ENCODE measurements around the gene GMEB2. TPM values are rescaled to one million over a fixed set of nuclear protein-coding genes. Genes with fewer than 3 reads are reported as not detected.
A peak's percentile ranks its signal among the peaks of the same experiment; 100 is the strongest.
"Not testable (repeated sequence)": the region's sequence is repeated elsewhere in the genome, so short reads cannot be mapped to it uniquely, and the experiment has no call there.

The GMEB2 gene
- total RNA-seq, 1 donor from 2014 or later = 8.0 TPM

DNA sequence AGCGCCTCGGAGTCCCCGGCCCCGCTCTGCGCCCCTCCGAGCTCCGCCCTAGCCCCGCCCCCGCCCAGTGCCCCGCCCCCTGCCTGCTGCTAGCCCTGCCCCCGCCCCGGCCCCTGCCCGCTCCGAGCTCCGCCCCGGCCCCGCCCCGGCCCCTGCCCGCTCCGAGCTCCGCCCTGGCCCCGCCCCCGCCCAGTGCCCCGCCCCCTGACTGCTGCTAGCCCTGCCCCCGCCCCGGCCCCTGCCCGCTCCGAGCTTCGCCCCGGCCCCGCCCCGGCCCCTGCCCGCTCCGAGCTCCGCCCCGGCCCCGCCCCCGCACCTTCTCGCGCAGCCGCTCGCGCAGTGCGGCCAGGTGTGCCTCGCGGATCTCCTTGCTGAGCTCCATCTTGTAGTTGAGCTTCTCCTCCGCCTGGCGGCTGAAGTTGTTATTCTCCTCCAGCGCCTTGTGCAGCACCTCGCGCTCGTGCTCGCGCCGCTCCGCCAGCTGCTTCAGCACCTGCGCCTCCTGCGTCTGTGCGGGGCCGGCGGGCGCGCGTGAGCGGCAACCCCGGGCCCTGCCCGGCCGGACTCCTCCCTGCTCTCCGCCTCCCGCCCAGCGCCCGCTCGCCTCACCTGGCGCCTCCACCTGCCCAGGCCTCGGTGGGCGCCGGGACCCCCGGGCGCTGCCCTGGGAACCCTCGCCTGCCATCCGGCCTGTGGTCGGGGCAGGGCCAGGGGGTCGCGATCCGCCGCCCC, 15.1 kb upstream of the GMEB2 start:
- Histone ChIP-seq H3K36me3 (no peaks in the 10 kb centered on the region), H4K20me1 (ENCODE audit: low read depth) (peaks cover 2% of the 10 kb centered on the region), H3K9me3 (ENCODE audit: low read depth) (no peaks in the 10 kb centered on the region), H3K27me3 (peaks cover 17% of the 10 kb centered on the region), H3K4me2 (peak overlapping the region; percentile 96), H3F3A (ENCODE audit: low read depth) (peaks cover 18% of the 10 kb centered on the region), H3K9ac (no peak overlapping the region), H3K79me2 (ENCODE audit: low read depth) (no peaks in the 10 kb centered on the region), H3K27ac (no peak overlapping the region), H2AFZ (replicated peaks) (no peak overlapping the region), H3K4me1 (peaks cover 9% of the 10 kb centered on the region), H3K4me3 (peak overlapping the region; percentile 71)
- no peaks in the 10 kb centered on the region for H3K36me3 Mint-ChIP-seq
- TF ChIP-seq, protein P1, sequence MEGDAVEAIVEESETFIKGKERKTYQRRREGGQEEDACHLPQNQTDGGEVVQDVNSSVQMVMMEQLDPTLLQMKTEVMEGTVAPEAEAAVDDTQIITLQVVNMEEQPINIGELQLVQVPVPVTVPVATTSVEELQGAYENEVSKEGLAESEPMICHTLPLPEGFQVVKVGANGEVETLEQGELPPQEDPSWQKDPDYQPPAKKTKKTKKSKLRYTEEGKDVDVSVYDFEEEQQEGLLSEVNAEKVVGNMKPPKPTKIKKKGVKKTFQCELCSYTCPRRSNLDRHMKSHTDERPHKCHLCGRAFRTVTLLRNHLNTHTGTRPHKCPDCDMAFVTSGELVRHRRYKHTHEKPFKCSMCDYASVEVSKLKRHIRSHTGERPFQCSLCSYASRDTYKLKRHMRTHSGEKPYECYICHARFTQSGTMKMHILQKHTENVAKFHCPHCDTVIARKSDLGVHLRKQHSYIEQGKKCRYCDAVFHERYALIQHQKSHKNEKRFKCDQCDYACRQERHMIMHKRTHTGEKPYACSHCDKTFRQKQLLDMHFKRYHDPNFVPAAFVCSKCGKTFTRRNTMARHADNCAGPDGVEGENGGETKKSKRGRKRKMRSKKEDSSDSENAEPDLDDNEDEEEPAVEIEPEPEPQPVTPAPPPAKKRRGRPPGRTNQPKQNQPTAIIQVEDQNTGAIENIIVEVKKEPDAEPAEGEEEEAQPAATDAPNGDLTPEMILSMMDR (IDR thresholded peaks at IDR 0.05) = peak; percentile 55
- no peak for TF ChIP-seq EZH2phosphoT487 (IDR thresholded peaks at IDR 0.05)
- no peaks in the 10 kb centered on the region for H3K9me3 Mint-ChIP-seq
- peak; percentile 95 for DNase-seq (ENCODE audit: low spot score)
- peak overlapping the region; percentile 73 for H3K4me3 Mint-ChIP-seq
- H3K27me3 Mint-ChIP-seq (ENCODE audit: insufficient read depth, low read depth) = peaks cover 7% of the 10 kb centered on the region
- peaks cover 13% of the 10 kb centered on the region for H3K4me1 Mint-ChIP-seq
- H3K27ac Mint-ChIP-seq = no peak overlapping the region

DNA sequence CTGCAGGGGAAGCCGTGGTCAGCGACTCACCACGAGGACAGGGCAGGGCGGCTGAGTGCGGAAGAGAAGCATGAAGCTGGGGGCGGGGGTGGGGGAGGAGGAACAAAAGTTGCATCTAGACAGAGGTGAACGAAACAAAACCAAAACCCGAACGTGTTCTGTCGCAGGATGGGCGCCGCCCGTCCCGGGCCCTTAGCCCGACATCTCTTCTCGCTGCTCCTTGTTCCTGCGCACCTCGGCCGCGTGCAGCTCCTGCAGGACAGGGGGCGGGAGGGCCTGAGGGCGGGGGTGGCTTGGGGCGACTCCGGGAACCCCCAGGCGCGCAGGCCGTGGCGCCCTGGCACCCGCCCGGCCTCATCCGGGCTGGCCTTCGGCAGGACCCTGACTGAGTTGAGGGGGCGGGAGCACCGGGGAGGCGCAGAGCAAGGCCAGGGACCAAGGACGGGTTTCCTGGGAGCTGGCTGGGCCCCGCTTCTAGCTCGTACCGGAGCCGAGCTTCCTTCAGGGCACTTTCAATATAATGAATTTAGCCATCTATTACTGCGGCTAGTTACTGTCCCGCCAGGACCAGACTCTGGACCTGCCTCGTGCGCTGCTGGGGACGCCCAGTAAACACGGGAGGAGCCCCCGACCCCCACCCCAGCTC, 14.4 kb upstream of the GMEB2 start:
- H3K4me1 Mint-ChIP-seq = peaks cover 15% of the 10 kb centered on the region
- H3K36me3 ChIP-seq = no peaks in the 10 kb centered on the region
- peaks cover 11% of the 10 kb centered on the region for H3K4me1 ChIP-seq
- DNase-seq (ENCODE audit: low spot score) = no peak
- peak overlapping the region; percentile 37 for H3K4me3 ChIP-seq
- no peaks in the 10 kb centered on the region for H3K36me3 Mint-ChIP-seq
- peaks cover 19% of the 10 kb centered on the region for H3F3A ChIP-seq (ENCODE audit: low read depth)
- no peak overlapping the region for H3K9ac ChIP-seq
- peaks cover 2% of the 10 kb centered on the region for H4K20me1 ChIP-seq (ENCODE audit: low read depth)
- H3K27me3 ChIP-seq = peaks cover 17% of the 10 kb centered on the region
- no peaks in the 10 kb centered on the region for H3K9me3 ChIP-seq (ENCODE audit: low read depth)
- no peak overlapping the region for H3K27ac ChIP-seq
- H3K4me2 ChIP-seq = peak overlapping the region; percentile 78
- H3K79me2 ChIP-seq (ENCODE audit: low read depth) = no peaks in the 10 kb centered on the region
- H3K27me3 Mint-ChIP-seq (ENCODE audit: insufficient read depth, low read depth) = peaks cover 7% of the 10 kb centered on the region
- no peaks in the 10 kb centered on the region for H3K9me3 Mint-ChIP-seq
- H3K27ac Mint-ChIP-seq = no peak overlapping the region
- TF ChIP-seq EZH2phosphoT487 (IDR thresholded peaks at IDR 0.05) = no peak
- no peak for TF ChIP-seq EZH2 (IDR thresholded peaks at IDR 0.05)
- TF ChIP-seq, protein P1 (IDR thresholded peaks at IDR 0.05) = no peak
- H2AFZ ChIP-seq (replicated peaks) = no peak overlapping the region
- H3K4me3 Mint-ChIP-seq = no peak overlapping the region

DNA sequence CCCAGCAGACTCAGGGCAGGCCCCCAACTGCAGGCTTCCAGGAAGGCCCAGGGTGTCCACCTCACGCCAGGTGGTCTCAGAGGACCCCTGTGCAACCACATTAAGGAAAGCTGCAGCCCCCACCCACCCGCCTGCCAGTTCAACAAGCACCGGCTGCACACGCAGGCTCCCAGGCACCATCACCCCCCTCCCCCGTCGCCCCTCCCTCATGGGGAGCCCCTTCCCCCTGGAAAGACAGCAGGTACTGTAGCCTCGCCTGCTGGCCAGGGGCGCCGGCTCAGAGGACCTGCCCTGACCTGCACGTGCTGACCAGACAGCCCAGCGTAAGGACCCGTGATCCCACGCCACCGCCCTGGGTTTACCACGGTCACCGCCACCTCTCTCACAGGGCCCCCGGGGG, 13.8 kb upstream of the GMEB2 start:
- peaks cover 19% of the 10 kb centered on the region for H3F3A ChIP-seq (ENCODE audit: low read depth)
- not testable (repeated sequence) for H3K27me3 Mint-ChIP-seq (ENCODE audit: insufficient read depth, low read depth); DNase-seq (ENCODE audit: low spot score); H3K27ac ChIP-seq; H3K36me3 ChIP-seq; H3K4me3 Mint-ChIP-seq; H3K9ac ChIP-seq; H3K27ac Mint-ChIP-seq; H3K9me3 Mint-ChIP-seq; H3K36me3 Mint-ChIP-seq; H2AFZ ChIP-seq (replicated peaks); H3K4me2 ChIP-seq; H3K79me2 ChIP-seq (ENCODE audit: low read depth); H3K4me3 ChIP-seq; H4K20me1 ChIP-seq (ENCODE audit: low read depth); H3K9me3 ChIP-seq (ENCODE audit: low read depth)
- H3K4me1 ChIP-seq = peaks cover 11% of the 10 kb centered on the region
- peaks cover 17% of the 10 kb centered on the region for H3K27me3 ChIP-seq
- peaks cover 13% of the 10 kb centered on the region for H3K4me1 Mint-ChIP-seq

DNA sequence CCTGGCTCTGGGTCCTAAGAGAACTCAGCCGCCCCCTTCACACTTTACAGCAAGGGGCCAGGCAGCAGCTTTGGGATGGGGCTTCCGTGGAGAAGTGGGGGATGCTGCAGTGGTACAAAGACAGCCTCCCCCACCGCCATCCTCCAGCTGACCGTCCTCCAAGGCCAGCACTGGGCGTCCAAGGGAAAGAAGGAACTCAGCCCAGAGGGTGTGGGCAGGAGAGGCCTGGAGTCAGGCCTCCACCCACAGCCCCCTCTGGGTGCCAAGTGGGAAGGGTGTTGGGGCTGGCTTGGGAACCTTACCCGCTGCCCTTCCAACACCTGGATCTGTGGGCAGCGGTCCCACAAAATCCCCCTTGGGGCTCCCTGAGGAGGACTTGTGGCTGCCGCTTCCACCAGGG, 13.2 kb upstream of the GMEB2 start:
- H3K27ac ChIP-seq = no peak overlapping the region
- no peaks in the 10 kb centered on the region for H3K79me2 ChIP-seq (ENCODE audit: low read depth)
- peaks cover 2% of the 10 kb centered on the region for H4K20me1 ChIP-seq (ENCODE audit: low read depth)
- H3K4me1 Mint-ChIP-seq = peaks cover 13% of the 10 kb centered on the region
- no peak overlapping the region for H3K27ac Mint-ChIP-seq
- H3K36me3 Mint-ChIP-seq = no peaks in the 10 kb centered on the region
- no peak for DNase-seq (ENCODE audit: low spot score)
- H3K4me2 ChIP-seq = no peak overlapping the region
- H3K36me3 ChIP-seq = no peaks in the 10 kb centered on the region
- H3K4me3 ChIP-seq = no peak overlapping the region
- H3K4me3 Mint-ChIP-seq = no peak overlapping the region
- no peak overlapping the region for H2AFZ ChIP-seq (replicated peaks)
- peaks cover 7% of the 10 kb centered on the region for H3K27me3 Mint-ChIP-seq (ENCODE audit: insufficient read depth, low read depth)
- peaks cover 19% of the 10 kb centered on the region for H3F3A ChIP-seq (ENCODE audit: low read depth)
- peaks cover 17% of the 10 kb centered on the region for H3K27me3 ChIP-seq
- no peaks in the 10 kb centered on the region for H3K9me3 Mint-ChIP-seq
- H3K9me3 ChIP-seq (ENCODE audit: low read depth) = no peaks in the 10 kb centered on the region
- H3K9ac ChIP-seq = no peak overlapping the region
- TF ChIP-seq EZH2 (IDR thresholded peaks at IDR 0.05) (no peak), EZH2phosphoT487 (IDR thresholded peaks at IDR 0.05) (no peak)
- TF ChIP-seq, protein P1 (IDR thresholded peaks at IDR 0.05) = no peak
- H3K4me1 ChIP-seq = peaks cover 11% of the 10 kb centered on the region
